EL (cell line): ENCODE measurements around the gene SEMA7A.

ENCODE experiments used
- DNase-seq: peaks from one replicate; pipeline ENCODE4 v3.0.0-alpha.2; 2016

SEMA7A gene

DNA sequence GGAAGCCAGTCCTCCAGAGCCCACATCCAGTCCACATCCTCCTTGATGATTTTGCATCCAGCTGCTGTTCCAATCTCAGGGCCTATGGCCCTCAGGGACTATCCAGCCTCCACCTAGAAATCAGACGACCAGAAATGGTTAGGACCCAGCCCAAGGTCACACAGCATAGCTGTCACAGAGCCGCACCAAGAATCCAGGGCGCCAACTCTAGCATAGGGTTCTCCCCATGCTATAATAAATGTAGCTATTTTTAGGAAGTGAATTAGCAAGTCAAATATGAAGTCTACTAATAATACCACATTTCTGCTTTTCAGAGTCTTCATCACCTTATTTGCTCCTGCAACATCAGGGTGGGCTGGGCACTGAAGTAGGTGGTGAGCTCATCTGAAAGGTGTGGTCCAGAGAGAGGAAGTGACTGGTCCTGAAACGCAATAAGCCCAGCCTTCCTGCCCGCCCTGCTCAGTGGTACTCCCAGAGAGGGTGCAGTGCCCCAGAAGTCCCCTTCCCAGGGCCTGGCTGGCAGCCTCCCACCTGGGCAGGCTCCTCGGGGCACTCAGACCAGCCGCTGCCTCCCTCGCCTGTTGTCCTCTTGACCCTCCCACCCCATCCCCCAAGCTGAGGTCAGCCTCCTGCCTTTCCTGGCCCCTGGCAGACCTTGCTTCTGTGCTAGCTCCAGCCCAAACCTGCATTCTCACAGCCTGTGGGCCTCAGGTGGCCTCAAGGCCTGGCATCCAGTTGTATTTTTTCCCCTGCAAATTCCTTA, 48.7 kb downstream of the SEMA7A start:
- DNase-seq = peak; percentile 47

DNA sequence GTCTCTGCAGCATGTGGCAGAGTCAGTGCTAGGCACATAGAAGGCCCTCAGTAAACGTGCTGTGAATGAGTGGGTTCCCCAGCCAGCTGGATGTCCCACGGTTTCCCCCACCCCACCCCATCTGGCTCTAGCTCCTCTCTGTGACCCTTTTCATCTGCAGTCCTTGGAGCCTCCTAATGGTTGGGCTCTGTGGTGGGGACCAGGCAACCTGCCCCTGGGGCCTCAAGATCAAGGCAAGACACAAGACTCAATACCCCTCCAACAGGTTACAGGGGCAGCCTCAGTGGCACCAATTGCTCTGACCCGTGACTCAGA, 49.2 kb downstream of the SEMA7A start:
- DNase-seq = no peak

DNA sequence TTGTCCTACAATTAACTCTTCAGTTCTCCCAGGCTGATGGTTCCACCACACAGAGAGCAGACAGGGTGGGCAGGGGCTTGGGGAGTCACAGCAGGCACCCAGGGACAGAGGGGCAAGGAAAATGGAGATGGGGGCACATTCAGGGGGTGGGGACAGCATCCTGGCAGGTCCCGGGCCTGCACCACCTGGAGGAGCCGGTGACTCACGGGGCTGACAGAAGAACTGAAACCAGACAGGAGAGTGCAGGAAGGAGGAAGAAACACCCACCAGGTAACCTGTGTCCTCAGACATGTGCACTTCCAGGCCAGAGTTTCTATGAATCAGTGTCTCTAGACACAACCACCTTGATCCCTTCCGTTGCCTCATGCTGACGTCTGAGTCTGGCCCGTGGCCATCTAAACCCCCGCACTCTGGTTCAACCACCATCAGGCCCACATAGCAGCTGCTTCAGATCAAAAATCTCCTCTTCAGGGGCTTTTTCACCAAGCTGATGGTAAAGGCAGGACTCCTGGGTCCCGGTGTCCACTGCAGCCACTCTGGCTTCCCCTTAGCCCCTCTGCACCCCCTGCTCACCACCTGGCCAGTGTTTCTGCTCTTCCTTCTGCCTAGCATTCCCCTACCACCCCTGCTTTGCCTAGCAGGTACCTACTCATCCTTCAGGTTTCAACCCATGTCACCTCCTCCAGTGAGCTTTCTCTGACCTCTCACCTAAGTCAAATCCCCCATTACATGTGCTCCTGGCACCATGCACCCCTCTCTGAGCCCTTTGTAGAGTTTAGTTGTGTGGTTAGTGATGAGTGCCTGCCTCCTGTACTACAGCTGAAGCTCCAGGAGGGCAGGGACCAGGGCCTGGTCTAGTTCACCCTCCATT, 49.8 kb downstream of the SEMA7A start:
- DNase-seq = no peak

DNA sequence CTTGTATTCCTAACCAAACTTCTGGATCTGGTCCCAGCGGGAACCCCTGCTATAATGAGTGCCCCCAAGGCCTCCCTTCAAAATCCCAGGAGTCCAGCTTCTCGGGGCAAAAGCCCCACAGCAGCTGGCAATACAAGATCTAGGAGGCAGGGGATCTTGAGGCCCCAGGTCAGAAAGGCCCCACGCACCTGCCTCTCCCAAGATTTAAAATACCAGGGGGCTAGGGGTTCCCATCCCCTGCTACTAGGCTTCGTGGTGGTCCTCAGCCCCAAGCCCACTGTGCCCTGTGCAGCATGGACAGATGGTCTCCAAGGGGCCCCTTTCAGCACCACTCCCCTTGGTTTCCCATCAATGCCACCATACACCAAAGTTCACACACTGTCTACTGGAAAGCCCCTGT, 50.5 kb downstream of the SEMA7A start:
- no peak for DNase-seq

DNA sequence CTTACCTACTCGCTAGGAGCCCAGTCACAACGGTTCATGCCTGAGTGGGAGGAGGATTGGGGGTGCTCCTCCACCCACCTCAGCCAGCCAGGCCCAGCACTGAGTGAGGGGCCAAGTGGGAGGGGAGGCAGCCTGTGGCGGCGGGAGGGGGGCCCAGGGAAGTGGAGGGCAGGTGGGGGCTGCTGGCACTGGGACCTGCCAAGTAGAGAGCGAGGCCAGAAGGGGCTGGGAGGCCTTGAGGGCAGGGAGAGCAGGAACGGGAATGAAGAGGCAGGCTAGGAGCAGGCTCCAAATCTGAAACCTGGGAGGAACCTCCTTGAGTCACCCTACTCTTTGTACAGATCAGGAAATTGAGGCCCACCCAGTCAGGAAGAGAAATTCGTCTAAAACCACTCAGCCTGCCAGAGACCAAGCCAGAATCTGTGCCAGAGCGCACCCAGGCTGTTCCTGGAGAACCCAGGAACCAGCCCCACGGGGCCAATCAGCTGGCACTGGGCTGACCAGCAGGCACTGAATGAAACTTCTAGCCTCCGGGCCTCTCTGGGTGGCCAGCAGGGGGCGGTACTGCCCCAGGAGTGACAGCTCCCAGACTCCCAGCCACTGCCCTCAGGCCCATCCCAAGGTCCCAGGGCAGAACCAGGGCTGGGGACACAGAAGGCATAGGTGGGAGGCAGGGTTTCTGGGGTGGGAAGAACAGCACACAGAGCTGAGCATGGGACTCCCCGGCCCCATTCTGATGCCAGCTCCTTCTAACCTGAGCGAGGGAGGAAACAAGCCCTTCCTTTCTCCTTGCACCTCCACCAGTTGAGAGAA, 51.5 kb downstream of the SEMA7A start:
- peak; percentile 86 for DNase-seq

DNA sequence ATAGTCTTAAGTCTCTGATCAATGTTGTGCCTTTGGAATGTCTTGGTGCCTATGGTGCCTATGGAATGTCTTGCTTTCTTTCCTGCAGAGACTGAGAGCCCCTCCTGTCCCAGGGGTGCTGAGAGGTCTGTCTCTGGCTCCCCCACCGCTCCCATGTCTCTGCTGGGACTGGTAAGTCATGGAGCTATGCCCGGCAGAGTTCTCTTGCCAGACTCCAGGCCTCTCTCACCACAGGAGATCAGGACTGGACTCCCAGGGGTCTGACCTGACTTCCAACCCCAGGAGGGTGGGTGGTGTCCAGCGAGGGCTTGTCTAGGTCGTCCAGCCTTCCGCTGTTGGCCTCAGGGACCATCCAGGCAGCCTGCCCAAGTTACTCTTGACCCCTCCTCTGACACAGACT, 52.3 kb downstream of the SEMA7A start:
- no peak for DNase-seq

DNA sequence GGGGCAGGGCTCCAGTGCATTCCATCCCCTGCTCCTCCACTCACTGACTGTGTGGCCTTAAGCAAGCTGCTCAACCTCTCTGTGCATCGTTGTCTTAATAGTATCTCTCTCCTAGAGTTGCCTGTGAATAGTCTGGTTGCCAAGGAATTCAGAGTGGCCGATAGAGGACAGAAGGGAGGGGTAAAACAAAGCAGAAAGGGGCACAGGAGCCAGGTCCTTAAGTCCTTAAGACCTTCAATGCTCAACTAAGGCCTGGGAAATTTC, 52.6 kb downstream of the SEMA7A start:
- no peak for DNase-seq

DNA sequence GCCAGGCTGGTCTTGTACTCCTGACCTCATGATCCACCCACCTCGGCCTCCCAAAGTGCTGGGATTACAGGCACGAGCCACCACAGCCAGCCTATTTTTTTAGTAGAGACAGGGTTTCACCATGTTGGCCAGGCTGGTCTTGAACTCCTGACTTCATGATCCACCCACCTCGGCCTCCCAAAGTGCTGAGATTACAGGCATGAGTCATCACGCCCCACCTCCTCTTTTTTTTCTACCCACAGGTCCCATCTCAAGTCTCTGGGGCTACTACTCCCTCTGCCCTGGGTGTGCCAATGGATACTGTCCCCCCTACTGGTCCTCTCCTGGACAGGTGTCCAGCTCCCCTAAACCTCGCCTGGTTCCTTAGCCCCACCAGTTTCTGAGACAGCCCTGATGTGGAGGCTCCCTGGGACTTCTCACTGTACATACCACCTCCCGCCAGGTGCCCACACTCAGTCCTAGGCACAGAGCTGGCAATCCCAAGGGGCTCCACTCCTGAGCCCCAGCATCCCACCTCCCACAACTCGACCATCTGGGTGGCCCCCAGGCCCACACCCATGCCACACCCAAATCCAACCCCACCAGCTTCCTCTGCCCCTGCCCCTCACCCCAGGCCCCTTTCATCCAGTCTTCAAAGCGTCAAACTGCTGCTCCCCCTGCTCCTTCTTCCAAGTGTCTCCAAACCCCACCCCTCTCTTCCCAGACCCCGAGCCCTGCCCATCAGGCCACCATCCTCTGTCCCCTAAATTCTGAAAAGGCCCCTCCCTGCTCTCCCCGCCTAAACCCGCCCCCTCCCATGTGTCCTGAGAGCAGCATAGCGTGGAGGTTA, 53.2 kb downstream of the SEMA7A start:
- no peak for DNase-seq

DNA sequence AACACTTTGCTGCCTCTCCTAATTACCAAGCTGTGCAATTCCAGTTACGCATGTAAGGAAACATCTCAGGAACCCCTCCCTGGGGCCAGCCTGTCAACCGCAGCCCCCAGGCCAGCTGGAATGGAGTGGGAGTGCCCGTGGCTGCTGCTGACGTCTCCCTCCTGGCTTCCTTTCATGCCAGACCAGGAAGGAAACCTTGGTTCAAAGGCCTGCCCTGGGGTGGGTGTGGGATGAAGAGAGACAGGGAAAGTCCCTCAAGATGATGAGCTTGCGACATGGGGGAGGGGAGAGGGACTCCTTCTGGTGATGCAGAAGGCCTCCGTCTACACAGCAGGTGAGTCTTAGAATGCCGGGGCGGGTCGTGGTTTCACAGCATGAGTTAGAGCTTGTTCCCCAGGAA, 54.9 kb downstream of the SEMA7A start:
- DNase-seq = peak; percentile 54

DNA sequence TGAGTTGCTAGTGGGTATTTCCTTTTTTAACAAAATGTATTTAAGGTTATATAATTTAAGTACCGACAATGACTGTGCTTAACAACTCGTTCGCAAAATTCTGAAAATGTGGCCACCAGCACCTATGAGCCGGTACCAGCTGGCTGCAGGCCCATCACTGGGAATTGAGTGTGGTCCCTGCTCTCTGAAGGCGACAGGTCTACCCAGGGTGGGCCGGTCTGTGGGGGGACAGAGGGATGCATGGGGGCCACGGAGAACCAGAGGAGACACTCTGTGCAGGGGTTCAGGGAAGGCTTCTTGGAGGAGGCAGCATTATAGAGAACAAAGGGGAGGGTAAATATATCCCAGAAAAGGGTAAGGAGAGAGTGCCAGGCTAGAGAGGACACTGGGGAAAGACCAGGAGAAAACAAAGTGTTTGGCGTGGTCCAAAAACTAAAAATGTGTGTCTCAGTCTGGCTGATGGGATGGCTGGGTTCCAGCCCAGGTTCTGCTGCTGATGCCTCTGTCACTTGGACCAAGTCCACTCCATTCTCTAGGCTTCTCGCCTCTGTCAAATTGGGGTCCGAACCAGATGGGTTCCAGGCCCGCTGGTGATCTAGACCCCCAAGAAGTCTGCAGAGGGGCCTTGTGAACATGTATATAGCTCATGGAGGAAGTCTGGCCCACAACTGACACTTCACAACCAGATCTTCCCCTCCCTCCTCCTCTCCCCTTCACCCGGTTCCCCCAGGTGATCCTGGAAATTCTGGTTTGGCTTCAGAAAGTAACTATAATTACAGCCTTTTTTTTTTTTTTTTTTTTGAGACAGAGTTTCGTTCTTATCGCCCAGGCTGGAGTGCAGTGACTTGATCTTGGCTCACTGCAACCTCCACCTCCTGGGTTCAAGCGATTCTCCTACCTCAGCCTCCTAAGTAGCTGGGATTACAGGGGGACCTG, 55.7 kb downstream of the SEMA7A start:
- no peak for DNase-seq

DNA sequence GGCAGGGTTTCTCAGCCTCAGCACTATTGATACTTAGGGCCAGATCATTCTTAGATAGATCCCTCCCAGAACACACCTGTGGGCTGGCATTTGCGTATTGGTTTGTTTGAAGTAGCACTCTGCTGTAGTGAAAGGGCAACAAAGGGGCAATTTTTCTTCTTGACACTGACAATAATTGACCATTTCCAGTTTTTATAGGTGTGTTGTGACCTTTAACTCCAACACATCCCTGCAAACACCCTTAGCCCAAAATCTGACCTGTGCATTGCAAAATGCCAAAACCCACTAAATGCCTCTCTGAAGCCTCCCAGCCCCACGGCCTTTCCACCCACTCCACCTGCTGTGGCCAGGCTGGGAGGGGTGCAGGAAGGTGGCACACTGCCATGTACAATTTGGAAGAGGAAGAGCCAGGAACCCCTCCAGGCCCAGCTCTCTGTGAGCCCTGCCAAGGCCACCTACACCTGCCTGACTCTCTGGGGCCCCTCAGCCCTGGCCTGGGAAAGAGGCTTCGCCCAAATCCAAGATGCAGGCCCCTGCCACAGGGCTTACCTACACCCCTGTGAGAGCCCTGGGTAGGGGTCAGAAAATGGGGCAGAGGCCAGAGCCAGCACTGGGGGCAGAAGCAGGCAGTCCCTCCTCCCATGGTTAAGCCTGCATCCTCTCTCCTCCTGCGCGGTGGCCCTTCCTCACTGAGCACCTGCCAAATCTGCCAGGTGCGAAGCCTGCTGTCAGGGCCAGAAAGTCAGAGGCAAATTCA, 56.8 kb downstream of the SEMA7A start:
- DNase-seq = no peak

DNA sequence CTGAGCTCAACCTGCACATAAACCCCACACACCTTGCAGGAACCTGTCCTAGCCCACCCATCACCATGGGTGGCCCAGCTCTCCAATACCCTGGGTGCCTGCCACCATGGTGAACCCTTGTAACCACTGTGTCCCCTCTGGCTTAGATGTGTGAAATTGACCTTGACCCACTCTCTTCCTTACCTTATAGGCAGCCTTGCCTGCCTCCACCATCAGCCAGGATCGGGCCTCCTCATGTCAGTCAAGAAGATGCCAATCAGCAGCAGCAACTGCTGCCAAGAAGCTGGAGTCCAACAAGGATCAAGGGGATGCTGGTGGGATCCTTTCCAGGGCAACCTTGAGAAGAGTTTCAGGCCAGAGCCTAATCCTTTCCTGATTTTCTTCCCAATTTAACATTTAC, 57.5 kb downstream of the SEMA7A start:
- DNase-seq = no peak

DNA sequence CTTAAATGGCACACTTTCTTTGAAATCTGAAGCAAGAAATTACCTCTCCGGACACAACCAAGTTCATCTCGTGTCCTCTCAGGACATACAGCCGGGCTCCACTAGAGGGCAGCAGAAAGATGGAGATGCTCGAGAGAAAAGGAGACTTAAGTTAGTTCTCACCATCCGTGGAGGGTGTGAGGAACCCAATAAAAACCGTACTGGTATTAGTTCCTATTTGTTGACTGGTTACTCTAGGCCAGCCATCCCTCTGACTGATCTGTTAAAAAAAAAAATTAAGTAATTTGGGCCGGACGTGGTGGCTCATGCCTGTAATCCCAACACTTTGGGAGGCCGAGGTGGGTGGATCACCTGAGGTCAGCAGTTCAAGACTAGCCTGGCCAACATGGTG, 58.5 kb downstream of the SEMA7A start:
- DNase-seq = peak; percentile 78

DNA sequence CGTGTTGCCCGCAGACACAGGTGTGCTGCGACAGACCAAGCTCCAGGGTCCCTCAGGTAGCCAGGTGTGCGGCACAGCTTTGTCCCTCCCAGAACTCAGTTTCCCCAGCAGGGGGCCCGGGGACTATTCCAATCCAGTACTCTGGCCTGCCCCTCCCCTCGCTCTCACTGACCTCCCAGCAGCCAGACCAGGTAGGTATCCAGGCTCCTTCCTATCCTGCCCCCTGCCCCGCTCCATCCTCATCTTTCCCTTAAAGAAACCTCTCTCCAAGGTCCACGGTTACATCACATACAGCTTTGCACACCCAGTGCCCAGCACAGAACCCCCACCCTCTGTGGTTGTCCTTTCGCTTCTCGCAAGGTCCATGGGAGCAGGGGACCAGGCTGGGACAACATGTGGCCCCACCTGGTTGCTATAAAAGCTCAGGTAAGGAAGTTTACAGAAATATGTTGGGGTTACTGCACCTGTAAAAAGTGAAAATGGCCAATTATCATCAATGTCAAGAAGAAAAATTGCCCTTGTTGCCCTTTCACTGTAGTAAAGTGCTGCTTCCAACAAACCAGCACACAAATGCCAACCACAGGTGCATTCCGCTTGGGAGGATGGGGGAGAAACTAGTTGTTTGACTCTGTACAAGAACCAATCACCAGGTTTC, 59.0 kb downstream of the SEMA7A start:
- no peak for DNase-seq

DNA sequence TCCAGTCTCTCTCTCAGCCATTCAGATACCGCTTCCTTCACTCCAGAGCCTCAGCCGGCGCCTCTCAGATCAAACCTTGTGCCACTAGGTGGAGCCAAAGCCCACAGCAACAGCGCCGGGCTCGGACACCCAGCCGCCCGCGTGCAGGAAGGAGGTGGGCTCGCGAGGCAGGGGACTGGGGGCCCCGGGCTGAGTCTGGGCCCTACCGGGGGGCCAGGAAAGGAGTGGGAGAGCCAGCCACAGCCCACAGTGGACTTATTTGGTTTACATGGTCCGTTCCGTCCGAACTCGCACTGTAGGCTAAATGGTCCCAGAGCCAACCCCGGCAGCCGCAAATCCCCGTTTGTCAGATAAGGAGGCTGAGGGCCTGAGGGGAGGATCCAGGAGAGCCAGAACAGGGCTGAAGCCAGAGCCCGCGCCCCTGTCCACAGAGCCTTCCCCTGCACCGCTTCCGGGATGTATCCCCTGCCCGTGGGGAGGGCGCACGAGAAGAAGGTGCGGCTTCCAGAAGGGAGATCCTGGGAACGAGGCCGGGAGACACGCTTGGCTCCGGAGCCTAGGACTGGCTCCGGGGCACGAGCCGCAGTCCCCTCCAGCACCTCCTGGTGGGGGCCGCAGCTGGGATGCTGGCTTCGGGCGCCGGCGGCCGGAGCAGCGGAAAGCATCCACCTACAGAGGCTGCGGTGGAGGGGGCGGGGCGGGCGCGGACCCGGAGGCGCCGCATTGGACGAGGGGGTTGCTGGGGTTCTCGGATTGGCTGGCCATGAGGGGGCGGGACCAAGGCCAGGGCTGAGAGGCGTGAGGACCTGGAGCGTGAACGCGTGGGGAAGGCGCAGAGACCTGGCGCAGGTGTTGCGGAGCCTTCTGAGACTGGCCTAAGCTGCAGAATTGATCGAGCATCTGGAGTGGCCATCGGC, 59.8 kb downstream of the SEMA7A start:
- peak; percentile 90 for DNase-seq

DNA sequence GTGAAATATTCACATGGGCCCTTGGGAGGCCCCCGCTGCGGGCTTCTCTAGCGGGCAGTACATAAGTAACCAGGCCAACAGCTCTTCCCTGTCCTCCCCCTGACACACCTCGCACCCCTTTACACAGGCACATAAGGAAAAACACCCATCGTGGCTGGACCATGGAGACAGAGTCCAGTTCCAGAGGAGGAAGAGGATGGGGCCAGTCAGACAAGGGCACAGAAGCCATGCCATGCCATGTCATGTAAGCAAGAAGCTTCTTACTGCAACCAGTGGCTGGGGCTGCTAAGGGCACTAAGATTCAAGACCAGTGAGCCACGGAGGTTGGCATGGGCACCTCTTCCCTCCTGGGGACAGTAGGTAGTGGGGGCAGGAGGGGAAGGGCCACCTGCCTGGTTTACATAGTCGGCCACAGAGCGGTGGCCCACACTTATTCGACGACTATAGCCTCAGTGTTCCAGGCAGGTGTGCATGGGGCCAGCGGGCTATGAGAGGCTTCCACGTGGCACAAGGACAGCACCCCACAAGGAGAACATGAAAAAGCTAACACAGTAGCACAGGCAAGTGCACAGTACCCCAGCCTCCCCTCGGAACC, 60.6 kb downstream of the SEMA7A start:
- no peak for DNase-seq

DNA sequence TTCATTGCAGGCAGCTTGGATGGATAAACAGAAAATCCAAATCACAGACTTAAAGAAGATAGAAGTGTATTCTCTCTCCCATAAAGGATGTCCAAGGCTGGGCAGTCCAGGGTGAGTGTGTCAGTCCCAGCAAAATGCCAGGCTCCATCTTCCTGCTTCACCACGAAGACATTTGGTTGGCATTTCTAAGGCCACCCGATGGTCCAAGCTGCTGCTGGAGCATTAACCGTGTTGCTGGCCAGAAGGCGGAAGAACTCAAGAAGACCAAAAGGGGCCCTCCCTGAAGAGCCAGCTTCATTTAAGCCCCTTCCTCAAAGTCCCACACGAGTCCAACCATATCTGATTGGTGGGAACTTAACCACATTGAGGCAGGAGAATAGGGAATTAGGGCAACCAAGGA, 63.3 kb downstream of the SEMA7A start:
- no peak for DNase-seq

DNA sequence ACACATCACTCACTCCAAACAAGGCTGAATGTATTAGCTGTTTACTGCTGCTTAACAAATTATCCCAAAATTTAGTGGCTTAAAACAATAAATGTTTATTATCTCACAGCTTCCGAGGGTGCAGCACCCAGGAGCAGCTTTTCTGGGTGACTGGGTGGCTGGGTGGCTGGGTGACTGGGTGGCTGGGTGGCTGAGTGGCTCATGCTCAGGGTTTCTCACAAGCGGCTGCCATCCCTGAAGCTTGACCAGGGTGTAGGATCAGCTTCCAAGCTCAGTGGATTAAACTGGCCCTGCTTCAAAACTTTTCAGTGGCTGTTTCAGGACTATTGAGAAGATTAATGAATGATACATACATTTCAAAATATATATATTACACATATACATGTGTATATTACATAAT, 64.0 kb downstream of the SEMA7A start:
- DNase-seq = no peak
